ENCODE results near the gene GALNT2. TPM values are rescaled to one million over a fixed set of nuclear protein-coding genes. Genes with fewer than 3 reads are reported as not detected.

GALNT2 gene
- total RNA-seq, 1 experiment from 2014 or later: 25.5 TPM

DNA sequence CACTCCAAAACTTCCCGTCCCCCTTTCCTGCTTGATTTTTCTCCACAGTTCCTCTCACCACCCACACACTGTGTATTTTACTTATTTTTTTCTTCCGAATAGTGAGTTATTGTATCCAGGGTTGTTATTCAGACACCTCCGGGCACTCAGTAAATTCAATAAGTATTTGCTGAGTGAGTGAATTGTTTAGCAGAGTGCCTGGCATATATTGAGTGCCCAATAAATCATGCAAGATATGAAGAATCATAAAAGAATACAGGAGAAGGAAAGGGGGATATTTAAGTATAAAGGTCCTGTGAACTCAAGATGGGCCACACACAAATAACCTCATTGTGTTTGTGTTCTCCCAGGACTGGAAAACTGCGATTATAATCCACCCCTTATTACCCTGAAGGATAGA lies 139.9 kb downstream of the GALNT2 start:
- DNase-seq (ENCODE audit: low spot score): no peak

DNA sequence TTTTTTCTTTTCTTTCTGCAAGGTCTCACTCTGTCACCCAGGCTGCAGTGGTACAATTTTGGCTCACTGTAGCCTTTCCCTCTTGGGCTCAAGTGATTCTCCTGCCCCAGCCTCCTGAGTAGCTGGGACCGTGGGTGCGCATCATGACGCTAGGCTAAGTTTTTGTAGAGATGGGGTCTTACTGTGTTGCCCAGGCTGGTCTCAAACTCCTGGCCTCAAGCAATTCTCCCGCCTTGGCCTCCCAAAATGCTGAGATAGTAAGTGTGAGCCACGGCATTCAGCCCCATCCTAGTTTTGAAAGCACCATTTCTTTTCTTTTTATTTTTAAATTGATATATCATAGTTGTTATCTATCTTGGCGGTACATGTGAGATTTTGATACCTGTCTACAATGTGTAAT lies 140.6 kb downstream of the GALNT2 start:
- no peak for DNase-seq (ENCODE audit: low spot score)

GRCh38 chr1:230208619-230209261 lies 141.7 kb downstream of the GALNT2 start:
- DNase-seq (ENCODE audit: low spot score): no peak

DNA sequence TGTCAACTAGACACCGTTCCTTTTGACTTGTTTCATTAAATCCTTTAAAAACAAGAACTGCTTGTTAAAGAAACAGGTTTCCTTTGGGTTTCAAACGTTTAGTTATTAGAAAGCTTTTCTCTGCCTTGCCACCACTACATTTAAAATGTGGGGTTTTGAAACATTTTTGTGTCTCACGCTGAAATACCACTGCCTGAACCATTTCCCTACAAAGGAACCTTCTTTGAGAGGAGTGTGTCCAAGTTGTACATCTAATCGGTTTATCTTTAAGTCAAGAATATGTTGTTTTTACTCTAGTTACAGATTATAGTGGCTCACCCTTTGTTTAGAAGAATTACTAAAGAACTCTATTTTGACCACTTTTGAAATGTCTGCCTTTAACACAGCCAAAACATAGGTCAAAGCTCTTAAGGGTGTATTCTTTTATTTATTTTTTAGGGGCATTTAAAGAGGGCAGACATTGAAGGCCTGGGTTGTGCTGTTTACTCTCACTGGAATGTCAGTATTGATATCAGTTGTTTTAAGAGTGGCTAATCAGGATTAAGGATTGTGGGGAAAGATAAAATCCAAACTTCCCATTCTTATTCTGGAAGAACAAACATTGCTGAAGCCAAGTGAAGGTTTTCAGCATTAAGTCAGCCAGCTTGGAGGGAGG lies 143.4 kb downstream of the GALNT2 start:
- DNase-seq (ENCODE audit: low spot score): no peak

GRCh38 chr1:230210981-230211336 lies 143.9 kb downstream of the GALNT2 start:
- no peak for DNase-seq (ENCODE audit: low spot score)

- no peak for DNase-seq (ENCODE audit: low spot score)
Measured at GRCh38 chr1:230211436-230212145, 144.6 kb downstream of the GALNT2 start.

GRCh38 chr1:230212405-230212936 lies 145.4 kb downstream of the GALNT2 start:
- no peak for DNase-seq (ENCODE audit: low spot score)

GRCh38 chr1:230215031-230215430 lies 148.0 kb downstream of the GALNT2 start:
- peak; percentile 13 for DNase-seq (ENCODE audit: low spot score)

DNA sequence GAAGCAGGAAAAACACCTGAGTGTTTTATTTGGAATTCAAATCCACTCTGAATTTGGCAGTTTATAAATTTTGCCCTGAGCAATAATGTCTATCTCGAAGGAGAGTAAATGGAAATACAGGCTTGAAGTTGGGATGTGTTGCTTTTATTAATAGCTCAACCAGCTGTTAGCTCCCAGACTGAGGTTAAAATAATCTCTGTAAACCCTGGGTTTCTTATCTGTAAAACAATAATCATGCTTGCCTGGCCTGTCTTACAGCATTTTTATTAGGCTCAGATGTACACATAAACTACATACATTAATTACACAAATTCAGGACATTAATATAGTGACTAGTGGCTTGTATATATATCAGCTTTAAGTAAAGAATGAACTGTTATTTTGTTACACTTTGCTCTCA lies 148.5 kb downstream of the GALNT2 start:
- DNase-seq (ENCODE audit: low spot score): peak; percentile 12

DNA sequence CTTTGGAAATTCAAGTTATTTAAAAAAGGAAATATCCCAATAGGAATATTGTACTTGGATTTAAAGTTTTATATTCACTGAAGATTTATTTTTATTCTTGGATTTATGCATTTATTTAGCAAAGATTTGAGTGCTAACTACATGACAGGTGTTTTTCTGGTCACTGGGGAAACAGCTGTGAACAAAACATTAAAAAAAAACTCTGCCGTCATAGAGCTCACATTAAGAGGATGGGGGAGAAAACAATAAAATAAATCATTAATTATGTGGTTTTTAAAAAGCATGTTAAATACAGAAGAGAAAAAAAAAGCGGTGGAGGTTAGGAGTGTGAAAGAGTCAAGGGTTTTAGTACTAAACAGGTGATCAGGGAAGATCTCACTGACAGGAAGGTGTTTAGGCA lies 149.9 kb downstream of the GALNT2 start:
- no peak for DNase-seq (ENCODE audit: low spot score)

DNA sequence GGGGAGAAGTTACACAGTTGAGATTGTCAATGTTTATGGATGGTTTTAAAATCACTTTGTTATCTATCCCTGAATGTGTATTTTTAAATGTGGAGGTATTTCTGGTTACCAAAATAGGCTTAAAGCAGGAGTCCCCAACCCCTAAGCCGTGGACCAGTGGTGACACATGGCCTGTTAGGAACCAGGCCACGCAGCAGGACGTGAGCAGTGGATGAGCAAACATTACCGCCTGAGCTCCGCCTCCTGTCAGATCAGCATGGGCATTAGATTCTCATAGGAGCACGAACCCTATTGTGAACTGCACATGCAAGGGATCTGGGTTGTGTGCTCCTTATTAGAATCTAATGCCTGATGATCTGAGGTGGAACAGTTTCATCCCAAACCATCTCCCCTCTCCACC lies 151.6 kb downstream of the GALNT2 start:
- no peak for DNase-seq (ENCODE audit: low spot score)

DNA sequence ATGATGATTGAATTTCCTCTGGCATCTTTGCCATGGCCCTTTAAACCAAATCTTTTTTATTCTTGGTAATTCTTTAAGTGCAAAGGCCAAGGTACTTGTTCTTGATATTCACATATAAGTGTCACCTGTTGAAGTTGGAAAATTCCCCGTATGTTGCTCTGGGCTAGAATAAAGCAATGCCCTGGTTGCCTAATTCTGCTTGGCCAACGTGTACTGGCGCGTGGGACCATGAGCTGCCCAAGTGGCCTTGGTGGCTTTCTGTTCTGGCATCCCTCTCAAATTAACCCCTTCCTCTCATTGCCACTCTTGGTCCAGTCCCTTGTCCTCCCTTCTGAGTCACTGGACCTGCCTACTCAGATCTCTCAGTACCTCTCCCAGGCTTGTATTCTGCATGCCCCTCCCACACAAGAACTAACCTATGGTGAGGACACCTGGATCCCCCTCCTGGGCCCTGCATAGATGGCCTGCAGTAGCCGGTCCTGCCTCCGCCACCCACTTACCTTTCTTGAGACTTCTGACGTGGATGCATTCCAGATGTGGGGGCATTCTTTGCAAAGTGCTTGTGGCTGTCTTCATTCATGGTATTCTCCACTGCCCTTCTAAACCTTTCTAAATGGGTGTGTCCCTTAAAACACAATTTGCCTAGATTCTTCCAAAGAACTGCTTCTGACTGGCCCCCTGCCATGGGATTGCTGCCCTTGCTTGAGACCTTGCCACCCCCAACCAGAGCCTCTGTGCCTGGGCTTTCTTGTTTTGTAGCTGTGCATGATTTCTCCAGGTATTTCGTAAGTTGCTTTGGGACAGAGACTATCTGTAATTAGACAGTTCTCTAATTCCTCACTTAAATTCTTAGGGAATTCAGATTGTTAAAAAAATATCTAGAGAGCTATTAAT lies 152.4 kb downstream of the GALNT2 start:
- DNase-seq (ENCODE audit: low spot score): no peak

DNA sequence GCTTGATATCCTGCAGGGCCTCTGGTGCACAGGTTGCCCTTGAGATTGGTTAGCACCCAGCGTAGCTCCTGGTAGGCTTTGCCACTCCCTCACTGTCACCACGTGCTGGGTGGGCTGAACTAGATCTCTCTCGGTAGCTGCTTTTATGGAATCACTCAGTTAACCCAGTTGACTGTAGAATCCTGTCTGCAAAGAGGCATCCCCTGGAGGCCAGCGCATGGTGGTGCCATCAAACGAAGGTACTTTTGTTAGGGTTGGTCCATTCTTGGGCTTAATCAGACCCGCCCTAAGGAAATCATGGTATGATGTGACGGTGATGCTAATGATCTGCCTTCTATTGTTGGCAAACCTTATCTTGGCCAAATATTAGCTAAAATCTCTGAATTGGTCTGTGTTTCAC lies 153.4 kb downstream of the GALNT2 start:
- DNase-seq (ENCODE audit: low spot score): no peak

- DNase-seq (ENCODE audit: low spot score): no peak
Measured at GRCh38 chr1:230220907-230221306, 153.9 kb downstream of the GALNT2 start.

DNA sequence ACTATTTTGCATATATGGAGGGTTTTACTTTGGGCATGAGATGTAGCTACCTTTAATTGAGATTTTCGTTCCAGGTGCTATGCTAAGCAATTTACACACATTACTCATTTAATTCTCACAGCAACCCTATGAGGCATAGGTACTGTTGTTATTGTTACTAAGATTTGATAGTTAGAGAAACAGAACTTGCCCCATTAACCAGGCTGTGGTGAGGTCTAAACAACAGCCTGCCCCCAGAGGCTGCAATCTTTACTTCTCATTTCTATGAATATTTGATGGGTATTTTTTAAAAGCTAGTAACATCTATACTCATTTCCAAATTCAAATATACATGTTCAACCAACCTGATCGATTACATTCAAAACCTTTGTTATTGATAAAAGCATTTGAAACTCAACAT lies 155.6 kb downstream of the GALNT2 start:
- no peak for DNase-seq (ENCODE audit: low spot score)

DNA sequence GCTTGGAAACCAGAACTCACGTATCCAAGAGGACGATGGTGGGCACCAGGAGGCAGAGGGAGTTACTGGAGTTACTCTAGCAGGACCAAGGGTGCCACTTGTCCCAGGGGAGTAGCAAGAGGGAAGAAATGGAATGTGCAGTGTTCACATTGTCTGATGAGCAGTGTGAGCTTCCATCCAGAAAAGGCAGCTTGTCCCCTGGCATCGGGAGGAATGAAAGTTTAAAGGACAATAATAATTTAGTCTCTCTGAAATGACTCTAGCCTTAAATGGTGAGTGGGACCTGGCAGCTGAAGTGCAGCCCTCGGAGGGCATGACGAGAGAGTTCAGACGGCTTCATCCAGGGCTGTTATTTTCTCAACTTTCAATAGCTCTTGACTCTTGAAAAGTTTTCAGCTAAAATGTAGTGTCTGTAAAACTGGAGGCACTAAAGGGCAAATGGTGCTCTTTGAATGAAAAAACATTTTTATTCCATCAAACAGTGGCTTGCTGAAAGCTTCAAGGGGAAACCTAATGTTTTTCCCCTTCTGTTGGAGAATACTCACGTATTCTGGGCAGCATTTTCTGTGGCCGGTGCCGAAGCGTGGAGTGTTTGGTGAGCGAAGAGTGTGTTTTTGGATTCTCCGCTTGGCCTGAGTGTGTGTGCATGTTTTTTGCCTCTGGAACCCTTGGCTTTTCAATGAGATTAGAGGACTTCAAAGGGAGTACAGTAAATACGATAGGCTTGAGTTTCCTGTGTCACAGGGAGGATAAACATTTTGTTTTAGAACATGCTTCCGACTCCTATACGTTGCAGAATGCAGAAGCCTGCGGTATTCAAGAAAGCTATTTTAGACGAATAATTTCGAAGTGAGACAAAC lies 157.3 kb downstream of the GALNT2 start:
- no peak for DNase-seq (ENCODE audit: low spot score)

- no peak for DNase-seq (ENCODE audit: low spot score)
Measured at GRCh38 chr1:230226007-230226800, 159.2 kb downstream of the GALNT2 start.

- DNase-seq (ENCODE audit: low spot score): no peak
Measured at GRCh38 chr1:230226814-230227213, 159.8 kb downstream of the GALNT2 start.

DNA sequence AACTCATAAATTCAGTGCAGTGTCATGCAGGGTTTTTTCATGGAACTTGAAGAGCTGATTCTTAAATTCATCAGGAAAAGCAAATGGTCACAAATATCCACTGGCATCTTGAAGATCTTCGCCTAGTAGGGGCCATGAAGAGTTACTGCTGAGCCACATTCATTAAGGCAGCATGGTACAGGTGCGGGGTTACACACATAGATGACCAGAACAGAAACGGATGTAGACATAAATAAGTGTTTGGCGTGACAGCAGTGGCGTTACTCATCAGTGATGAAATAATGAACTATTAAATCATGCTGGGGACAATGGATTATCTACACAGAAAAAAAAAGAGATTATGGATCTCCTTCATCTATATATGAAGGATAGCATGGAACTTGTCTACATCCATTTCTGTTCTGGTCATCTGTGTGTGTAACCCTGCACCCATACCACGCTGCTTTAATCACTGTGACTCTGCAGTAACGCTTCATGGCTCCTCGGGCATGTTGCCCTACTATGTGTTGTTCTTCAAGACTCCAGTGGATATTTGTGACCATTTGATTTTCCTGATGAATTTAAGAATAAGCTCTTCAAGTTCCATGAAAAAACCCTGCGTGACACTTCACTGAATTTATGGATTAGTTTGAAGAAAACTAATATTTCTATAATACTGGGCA lies 161.3 kb downstream of the GALNT2 start:
- no peak for DNase-seq (ENCODE audit: low spot score)

All from HT-29 (cell line).